ENCODE results near the gene LHFPL2. TPM values are rescaled to one million over a fixed set of nuclear protein-coding genes. Genes with fewer than 3 reads are reported as not detected.
A peak's percentile ranks its signal among the peaks of the same experiment; 100 is the strongest.

The LHFPL2 gene
- total and polyA plus RNA-seq, 2 experiments from 2014 or later, result 10.6 to 50.8 TPM

DNA sequence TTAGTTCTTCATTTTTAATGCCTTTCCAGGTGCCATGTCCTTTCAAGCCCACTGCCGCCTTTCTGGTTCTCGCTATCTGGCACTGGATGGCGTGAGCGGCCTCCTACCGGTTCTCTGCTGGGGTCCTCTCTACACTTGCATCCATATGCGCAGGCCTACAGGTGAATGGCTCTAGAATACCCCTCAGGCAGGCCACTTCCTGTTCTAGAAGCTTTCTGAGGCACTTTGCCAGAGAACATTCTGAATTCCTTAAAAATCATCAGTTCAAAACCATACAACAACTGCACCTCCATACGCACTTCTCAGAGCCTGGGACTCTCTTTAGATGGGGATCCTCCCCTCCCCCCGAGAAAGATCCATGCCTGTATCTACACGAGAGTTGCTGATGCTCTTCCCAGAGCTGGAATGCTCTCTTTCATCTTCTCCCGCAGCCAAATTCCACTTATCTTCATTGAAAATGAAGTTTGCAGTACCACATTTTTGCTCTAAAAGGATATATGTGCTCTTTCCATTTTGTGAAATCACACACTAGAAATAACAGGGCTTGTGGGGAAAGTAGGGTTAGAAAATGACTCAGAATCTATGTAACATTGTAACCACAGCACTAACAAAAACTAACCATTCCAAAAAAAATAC lies 1.4 kb upstream of the LHFPL2 start (continued):
- TF ChIP-seq, protein P1, sequence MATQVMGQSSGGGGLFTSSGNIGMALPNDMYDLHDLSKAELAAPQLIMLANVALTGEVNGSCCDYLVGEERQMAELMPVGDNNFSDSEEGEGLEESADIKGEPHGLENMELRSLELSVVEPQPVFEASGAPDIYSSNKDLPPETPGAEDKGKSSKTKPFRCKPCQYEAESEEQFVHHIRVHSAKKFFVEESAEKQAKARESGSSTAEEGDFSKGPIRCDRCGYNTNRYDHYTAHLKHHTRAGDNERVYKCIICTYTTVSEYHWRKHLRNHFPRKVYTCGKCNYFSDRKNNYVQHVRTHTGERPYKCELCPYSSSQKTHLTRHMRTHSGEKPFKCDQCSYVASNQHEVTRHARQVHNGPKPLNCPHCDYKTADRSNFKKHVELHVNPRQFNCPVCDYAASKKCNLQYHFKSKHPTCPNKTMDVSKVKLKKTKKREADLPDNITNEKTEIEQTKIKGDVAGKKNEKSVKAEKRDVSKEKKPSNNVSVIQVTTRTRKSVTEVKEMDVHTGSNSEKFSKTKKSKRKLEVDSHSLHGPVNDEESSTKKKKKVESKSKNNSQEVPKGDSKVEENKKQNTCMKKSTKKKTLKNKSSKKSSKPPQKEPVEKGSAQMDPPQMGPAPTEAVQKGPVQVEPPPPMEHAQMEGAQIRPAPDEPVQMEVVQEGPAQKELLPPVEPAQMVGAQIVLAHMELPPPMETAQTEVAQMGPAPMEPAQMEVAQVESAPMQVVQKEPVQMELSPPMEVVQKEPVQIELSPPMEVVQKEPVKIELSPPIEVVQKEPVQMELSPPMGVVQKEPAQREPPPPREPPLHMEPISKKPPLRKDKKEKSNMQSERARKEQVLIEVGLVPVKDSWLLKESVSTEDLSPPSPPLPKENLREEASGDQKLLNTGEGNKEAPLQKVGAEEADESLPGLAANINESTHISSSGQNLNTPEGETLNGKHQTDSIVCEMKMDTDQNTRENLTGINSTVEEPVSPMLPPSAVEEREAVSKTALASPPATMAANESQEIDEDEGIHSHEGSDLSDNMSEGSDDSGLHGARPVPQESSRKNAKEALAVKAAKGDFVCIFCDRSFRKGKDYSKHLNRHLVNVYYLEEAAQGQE (IDR thresholded peaks at IDR 0.05; ENCODE audit: unreplicated experiment), result no peak
- TF ChIP-seq POLR2AphosphoS5 (IDR thresholded peaks at IDR 0.05; ENCODE audit: low read depth) (no peak), EZH2 (IDR thresholded peaks at IDR 0.05; ENCODE audit: low read depth, unreplicated experiment) (no peak), JUNB (IDR thresholded peaks at IDR 0.05; ENCODE audit: unreplicated experiment) (no peak), NANOG (IDR thresholded peaks at IDR 0.05; ENCODE audit: borderline replicate concordance) (no peak), ZNF331 (CRISPR knock-in tag; IDR thresholded peaks at IDR 0.05; ENCODE audit: low read depth) (no peak), EZH2phosphoT487 (IDR thresholded peaks at IDR 0.05; ENCODE audit: unreplicated experiment) (no peak), STAT1 (IDR thresholded peaks at IDR 0.05; ENCODE audit: unreplicated experiment) (no peak), ZNF114 (CRISPR knock-in tag; IDR thresholded peaks at IDR 0.05) (no peak), CREB1 (CRISPR knock-in tag; IDR thresholded peaks at IDR 0.05; ENCODE audit: low read depth) (no peak)
- TF ChIP-seq, protein P2, sequence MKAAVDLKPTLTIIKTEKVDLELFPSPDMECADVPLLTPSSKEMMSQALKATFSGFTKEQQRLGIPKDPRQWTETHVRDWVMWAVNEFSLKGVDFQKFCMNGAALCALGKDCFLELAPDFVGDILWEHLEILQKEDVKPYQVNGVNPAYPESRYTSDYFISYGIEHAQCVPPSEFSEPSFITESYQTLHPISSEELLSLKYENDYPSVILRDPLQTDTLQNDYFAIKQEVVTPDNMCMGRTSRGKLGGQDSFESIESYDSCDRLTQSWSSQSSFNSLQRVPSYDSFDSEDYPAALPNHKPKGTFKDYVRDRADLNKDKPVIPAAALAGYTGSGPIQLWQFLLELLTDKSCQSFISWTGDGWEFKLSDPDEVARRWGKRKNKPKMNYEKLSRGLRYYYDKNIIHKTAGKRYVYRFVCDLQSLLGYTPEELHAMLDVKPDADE (IDR thresholded peaks at IDR 0.05), result no peak
- TF ChIP-seq, protein P3, sequence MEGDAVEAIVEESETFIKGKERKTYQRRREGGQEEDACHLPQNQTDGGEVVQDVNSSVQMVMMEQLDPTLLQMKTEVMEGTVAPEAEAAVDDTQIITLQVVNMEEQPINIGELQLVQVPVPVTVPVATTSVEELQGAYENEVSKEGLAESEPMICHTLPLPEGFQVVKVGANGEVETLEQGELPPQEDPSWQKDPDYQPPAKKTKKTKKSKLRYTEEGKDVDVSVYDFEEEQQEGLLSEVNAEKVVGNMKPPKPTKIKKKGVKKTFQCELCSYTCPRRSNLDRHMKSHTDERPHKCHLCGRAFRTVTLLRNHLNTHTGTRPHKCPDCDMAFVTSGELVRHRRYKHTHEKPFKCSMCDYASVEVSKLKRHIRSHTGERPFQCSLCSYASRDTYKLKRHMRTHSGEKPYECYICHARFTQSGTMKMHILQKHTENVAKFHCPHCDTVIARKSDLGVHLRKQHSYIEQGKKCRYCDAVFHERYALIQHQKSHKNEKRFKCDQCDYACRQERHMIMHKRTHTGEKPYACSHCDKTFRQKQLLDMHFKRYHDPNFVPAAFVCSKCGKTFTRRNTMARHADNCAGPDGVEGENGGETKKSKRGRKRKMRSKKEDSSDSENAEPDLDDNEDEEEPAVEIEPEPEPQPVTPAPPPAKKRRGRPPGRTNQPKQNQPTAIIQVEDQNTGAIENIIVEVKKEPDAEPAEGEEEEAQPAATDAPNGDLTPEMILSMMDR (conservative IDR thresholded peaks at IDR 0.05; ENCODE audit: low read depth in 2 of 2), result 0 out of 4 replicates have a peak, but pooled peaks of 1 of the 2 experiments have one; percentile 29

DNA sequence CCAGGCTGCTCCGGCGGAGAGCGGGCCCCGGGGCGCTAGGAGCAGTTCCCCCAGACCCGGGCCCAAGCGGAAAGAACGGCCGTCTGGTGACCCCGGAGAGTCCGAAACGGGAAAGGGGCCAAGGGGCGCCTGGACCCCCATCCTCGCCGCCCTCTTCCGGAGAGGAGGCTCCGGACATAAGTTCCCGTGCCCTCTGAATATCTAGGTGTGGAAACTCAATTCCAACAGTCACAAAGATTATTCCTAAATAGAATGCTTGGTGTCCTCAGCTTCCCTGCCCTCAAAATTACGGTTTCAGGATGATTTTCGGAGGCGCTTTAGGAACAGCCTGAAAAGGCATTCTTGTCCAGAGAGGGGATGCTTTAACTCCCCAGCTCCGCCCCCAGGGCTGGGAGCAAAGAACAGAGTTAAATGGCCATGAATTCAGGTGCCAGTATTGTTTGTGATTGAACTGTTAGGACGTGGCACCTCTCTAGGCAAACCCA lies 681 bp upstream of the LHFPL2 start:
- Mint-ChIP-seq H3K4me3 (peak overlapping the region; percentile 74), H3K4me1 (peaks cover 33% of the 10 kb centered on the region), H3K9me3 (no peaks in the 10 kb centered on the region), H3K27me3 (ENCODE audit: insufficient read depth, low read depth, poor library complexity) (peaks cover 7% of the 10 kb centered on the region), H3K27ac (no peak overlapping the region; the same call in 1 of the 2 replicates), H3K36me3 (ENCODE audit: low read depth) (peaks cover 29% of the 10 kb centered on the region)
- Histone ChIP-seq H4K20me1 (replicated peaks; ENCODE audit: insufficient read depth) (peaks cover 17% of the 10 kb centered on the region), H3K4me3 (peak overlapping the region; percentile 94), H3F3A (replicated peaks; ENCODE audit: low read depth) (peaks cover 4% of the 10 kb centered on the region), H2AFZ (peak overlapping the region; percentile 82), H3K36me3 (ENCODE audit: insufficient read depth) (no peaks in the 10 kb centered on the region; the same call in 1 of the 2 replicates), H3K4me2 (peak overlapping the region; percentile 89), H3K27me3 (ENCODE audit: insufficient read depth) (no peaks in the 10 kb centered on the region), H3K79me2 (replicated peaks; ENCODE audit: insufficient read depth) (peaks cover 36% of the 10 kb centered on the region), H3K27ac (ENCODE audit: low read depth) (peak overlapping the region; percentile 67), H3K9me2 (ENCODE audit: insufficient read depth) (no peaks in the 10 kb centered on the region), H3K4me1 (ENCODE audit: insufficient read depth) (peaks cover 29% of the 10 kb centered on the region)
- TF ChIP-seq, protein P3 (conservative IDR thresholded peaks at IDR 0.05; ENCODE audit: low read depth in 2 of 2), result no peak
- ATAC-seq (peak; percentile 30), DNase-seq (ENCODE audit: low spot score) (peak; percentile 57)
